Mesodermal cell (in vitro differentiated cells): Measurements from ENCODE around the gene TBL3.

Experiments used
- H3K27ac ChIP-seq: 2 replicates; pipeline ENCODE4 v1.7.0; 2013; ENCODE audit warnings: mild to moderate bottlenecking, low read depth, low read length, moderate library complexity; ENCODE audit not compliant: severe bottlenecking
- H3K36me3 ChIP-seq: 2 replicates; pipeline ENCODE4 v1.7.1; 2013; ENCODE audit warnings: mild to moderate bottlenecking, low read length, moderate library complexity; ENCODE audit not compliant: control insufficient read depth, insufficient read depth
- H3K4me1 ChIP-seq: one replicate; pipeline ENCODE4 v1.7.1; 2013; ENCODE audit warnings: mild to moderate bottlenecking, low read length; ENCODE audit not compliant: insufficient read depth, control insufficient read depth, poor library complexity, severe bottlenecking
- H3K4me3 ChIP-seq: 2 replicates; pipeline ENCODE4 v1.7.0; 2013; ENCODE audit warnings: low read length, control low read depth, mild to moderate bottlenecking; ENCODE audit not compliant: insufficient read depth, poor library complexity, severe bottlenecking; ENCODE audit errors: extremely low read depth
- H3K9me3 ChIP-seq: 2 replicates; pipeline ENCODE4 v1.7.1; 2013; ENCODE audit warnings: mild to moderate bottlenecking, low read length, moderate library complexity; ENCODE audit not compliant: control insufficient read depth
- WGBS, 2 experiments: methylation state at CpG; one replicate each; pipeline ENCODE4 v1.1.5; 2013; ENCODE audit warnings: missing lambda C conversion rate in 2 of 2; ENCODE audit not compliant: insufficient coverage in 2 of 2; 5-methylcytosine and 5-hydroxymethylcytosine counted together

The TBL3 gene

GRCh38 chr16:1966460-1966859, 5.4 kb upstream of the TBL3 start, which contains the start of gene RNF151:
RNF151 (plus strand) TSS chr16:1966856; CDS start chr16:1966882, 26 bp downstream.
- WGBS, 2 experiments, result 87 to 100% methylated on average over 1 to 6 of the region's 6 CpGs
- Histone ChIP-seq H3K4me3 (peak within 1 kb of the TSS; percentile 96), H3K9me3 (no peaks in the 10 kb centered on the region), H3K27ac (no peak within 1 kb of the TSS), H3K4me1 (peaks cover 25% of the 10 kb centered on the region), H3K36me3 (peaks cover 25% of the 10 kb centered on the region)

GRCh38 chr16:1968146-1968953, 3.5 kb upstream of the TBL3 start:
- peaks cover 11% of the 10 kb centered on the region for H3K4me1 ChIP-seq
- H3K4me3 ChIP-seq, result no peak overlapping the region
- no peaks in the 10 kb centered on the region for H3K9me3 ChIP-seq
- 94 to 96% methylated on average over 38 to 41 of the region's 41 CpGs for WGBS, 2 experiments
- peaks cover 8% of the 10 kb centered on the region for H3K36me3 ChIP-seq
- H3K27ac ChIP-seq, result no peak overlapping the region

- Histone ChIP-seq H3K4me3 (peak overlapping the region; percentile 100), H3K4me1 (peaks cover 8% of the 10 kb centered on the region), H3K9me3 (no peaks in the 10 kb centered on the region), H3K36me3 (peaks cover 36% of the 10 kb centered on the region), H3K27ac (no peak overlapping the region)
- 5 to 6% methylated on average over 17 to 18 of the region's 22 CpGs for WGBS, 2 experiments
These were observed 631 bp downstream of the TBL3 start for GRCh38 chr16:1972490-1972877.

GRCh38 chr16:1973461-1974156, 1.8 kb downstream of the TBL3 start:
- Histone ChIP-seq H3K4me1 (peaks cover 8% of the 10 kb centered on the region), H3K4me3 (no peak overlapping the region)
- WGBS, 2 experiments, result 92 to 99% methylated on average over 13 to 14 of the region's 16 CpGs

GRCh38 chr16:1974157-1975070, 2.6 kb downstream of the TBL3 start:
- H3K4me1 ChIP-seq, result peaks cover 10% of the 10 kb centered on the region
- H3K27ac ChIP-seq, result no peak overlapping the region
- H3K9me3 ChIP-seq, result no peaks in the 10 kb centered on the region
- peaks cover 50% of the 10 kb centered on the region for H3K36me3 ChIP-seq
- H3K4me3 ChIP-seq, result no peak overlapping the region
- 97% methylated on average over 32 to 33 of the region's 42 CpGs for WGBS, 2 experiments

More at GRCh38 chr16:1973461-1974156, 1.8 kb downstream of the TBL3 start:
- no peaks in the 10 kb centered on the region for H3K9me3 ChIP-seq
- peaks cover 48% of the 10 kb centered on the region for H3K36me3 ChIP-seq
- H3K27ac ChIP-seq, result no peak overlapping the region

DNA sequence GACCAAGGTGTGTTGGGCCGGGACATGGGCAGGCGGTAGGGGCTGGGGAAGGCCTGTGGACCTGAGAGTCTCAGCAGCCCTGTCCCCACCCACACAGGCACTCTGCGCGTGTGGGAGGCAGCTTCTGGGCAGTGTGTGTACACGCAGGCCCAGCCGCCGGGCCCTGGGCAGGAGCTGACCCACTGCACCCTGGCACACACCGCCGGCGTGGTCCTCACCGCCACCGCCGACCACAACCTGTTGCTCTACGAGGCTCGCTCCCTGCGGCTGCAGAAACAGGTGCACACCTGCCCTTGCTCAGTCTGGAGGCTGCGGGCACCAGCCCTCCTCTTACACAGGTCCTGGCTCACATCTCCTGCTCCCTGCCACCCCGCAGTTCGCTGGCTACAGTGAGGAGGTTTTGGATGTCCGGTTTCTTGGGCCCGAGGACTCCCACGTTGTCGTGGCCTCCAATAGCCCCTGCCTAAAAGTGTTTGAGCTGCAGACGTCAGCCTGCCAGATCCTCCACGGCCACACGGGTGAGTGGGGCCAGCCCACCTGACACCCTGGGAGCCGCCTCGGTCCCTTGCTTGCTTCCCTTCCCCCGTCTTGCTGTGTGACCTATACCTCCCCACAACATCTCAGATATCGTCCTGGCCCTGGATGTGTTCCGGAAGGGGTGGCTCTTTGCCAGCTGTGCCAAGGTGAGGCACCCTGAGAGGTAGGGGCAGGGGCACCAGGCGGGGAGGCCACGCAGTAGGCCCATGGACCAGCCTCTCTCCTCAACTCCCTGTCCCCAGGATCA, 3.8 kb downstream of the TBL3 start:
- H3K4me1 ChIP-seq, result peaks cover 14% of the 10 kb centered on the region
- no peak overlapping the region for H3K27ac ChIP-seq
- no peak overlapping the region for H3K4me3 ChIP-seq
- WGBS, 2 experiments, result 97% methylated on average over 27 to 30 of the region's 33 CpGs
- peaks cover 50% of the 10 kb centered on the region for H3K36me3 ChIP-seq
- no peaks in the 10 kb centered on the region for H3K9me3 ChIP-seq

DNA sequence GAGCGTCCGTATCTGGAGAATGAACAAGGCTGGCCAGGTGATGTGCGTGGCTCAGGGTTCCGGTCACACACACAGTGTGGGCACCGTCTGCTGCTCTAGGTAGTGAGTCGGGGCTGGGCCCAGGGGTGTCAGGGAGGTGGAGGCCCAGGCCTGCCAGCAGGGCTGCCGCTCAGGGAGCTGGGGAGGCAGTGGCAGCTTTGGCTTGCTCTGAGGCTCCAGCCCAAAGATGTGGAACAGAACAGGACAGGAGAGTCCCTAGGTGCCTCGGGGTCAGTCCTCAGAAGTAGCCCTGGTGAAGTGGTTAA, 4.3 kb downstream of the TBL3 start:
- Histone ChIP-seq H3K27ac (no peak overlapping the region), H3K4me1 (peaks cover 14% of the 10 kb centered on the region), H3K9me3 (no peaks in the 10 kb centered on the region), H3K36me3 (peaks cover 50% of the 10 kb centered on the region), H3K4me3 (no peak overlapping the region)
- WGBS, 2 experiments, result 97 to 98% methylated on average over 6 to 7 of the region's 8 CpGs

GRCh38 chr16:1976951-1977874, 5.4 kb downstream of the TBL3 start:
- Histone ChIP-seq H3K36me3 (peaks cover 50% of the 10 kb centered on the region), H3K4me1 (peaks cover 14% of the 10 kb centered on the region), H3K27ac (no peak overlapping the region), H3K9me3 (no peaks in the 10 kb centered on the region), H3K4me3 (no peak overlapping the region)
- 97 to 98% methylated on average over 30 to 33 of the region's 33 CpGs for WGBS, 2 experiments

GRCh38 chr16:1977875-1978268, 6.0 kb downstream of the TBL3 start:
- Histone ChIP-seq H3K36me3 (peaks cover 50% of the 10 kb centered on the region), H3K4me1 (peaks cover 14% of the 10 kb centered on the region), H3K27ac (no peak overlapping the region), H3K4me3 (no peak overlapping the region), H3K9me3 (no peaks in the 10 kb centered on the region)
- WGBS, 2 experiments, result 95 to 96% methylated on average over 13 of the region's 18 CpGs
